NCI-H2081 treated with DMSO at 0.1 percent for 48 hours (cell line): ENCODE results near the gene NPR3.

Experiments
- DNase-seq: peaks from one replicate; lab custom pipeline; 2025; lab: John Stamatoyannopoulos, UW

Gene NPR3

DNA sequence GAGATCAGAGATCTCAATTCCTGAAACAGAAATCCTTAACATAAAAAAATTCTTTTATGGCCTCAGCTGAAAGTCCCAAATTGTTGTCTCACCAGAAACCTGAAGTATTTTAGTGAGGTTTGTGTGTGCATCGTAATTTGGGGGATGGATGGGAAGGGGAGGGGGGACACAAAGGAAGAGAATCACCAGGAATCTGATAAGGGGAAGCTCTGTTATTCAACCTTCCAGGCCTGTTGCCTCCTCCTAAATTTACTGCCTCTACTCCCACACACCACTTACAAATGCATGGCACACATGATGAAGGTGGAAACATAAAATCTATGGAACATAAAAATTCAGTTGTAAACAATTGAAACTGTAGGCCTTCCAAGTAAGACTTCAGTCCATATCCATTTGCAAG, 97.7 kb downstream of the NPR3 start:
- DNase-seq = no peak

DNA sequence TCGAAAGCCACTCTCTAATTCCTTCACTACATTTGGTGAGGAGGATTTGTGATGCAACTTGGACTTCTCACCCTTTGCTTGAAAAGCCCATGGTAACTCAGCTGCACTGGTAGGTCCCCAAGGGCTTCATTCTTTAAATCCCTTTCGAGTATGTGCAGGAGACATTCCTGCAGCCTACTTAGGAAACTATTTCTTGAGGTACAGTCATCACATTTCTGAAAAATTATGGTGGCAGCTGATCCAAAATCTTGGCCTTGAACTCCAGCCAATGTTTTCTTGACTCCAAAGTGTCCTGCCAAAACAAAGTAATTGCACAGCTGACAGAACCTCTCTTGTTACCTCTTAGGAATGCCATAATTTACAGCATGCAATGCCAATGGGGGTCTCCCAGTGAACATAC, 99.7 kb downstream of the NPR3 start:
- no peak for DNase-seq

DNA sequence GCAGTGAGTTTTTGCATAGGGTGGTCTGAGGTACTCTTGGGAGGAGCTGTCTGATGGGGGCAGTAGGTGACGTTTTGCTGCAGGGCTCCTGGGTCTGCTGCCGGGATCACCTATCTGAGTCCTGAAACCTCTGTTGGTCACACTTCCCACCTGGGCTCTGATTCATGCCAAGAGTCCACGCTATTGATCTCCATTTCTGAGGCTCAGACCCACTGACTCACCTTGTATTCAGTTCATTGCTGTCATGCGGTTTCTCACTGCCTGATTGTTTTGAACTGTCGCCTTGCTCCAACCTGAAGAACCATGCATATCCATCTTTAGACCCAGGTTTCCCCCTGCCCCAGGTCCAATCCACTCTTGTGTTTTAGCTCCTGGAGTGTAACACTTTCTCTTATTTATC, 101.3 kb downstream of the NPR3 start:
- no peak for DNase-seq

DNA sequence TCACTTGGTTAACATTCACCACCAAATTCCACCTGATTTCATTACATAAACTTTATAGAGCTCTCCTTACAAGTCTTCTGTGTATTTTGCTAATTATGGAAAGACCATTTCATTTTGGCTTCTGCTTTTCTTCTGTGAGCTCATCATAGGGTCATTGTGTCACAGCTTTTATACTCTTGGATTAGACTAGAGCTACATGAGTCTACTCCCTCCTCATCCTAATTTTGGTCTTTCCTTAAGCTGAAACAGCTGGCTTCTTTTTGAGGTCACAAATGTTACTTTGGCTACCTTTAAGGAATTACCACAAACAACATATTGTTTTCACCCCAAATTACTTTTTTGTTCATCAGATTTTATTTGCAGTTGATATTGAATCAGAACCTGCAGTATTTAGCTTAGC, 103.0 kb downstream of the NPR3 start:
- no peak for DNase-seq

DNA sequence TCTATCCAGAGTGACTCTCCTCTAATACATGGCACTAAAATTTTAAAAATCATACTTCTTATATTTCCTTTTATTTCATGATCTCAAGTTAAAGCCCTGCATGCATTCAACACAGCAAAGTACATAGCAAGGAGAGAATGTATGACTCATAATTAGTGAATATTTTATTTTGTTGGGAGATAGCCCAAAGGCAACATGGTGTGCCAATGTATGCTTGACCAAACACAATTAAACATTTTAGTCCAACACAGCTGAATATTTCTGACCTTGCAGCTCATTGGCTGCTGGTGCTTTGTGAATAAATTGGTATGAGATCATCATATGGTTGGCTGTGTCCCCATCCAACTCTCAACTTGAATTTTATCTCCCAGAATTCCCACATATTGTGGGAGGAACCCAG, 103.5 kb downstream of the NPR3 start:
- no peak for DNase-seq

DNA sequence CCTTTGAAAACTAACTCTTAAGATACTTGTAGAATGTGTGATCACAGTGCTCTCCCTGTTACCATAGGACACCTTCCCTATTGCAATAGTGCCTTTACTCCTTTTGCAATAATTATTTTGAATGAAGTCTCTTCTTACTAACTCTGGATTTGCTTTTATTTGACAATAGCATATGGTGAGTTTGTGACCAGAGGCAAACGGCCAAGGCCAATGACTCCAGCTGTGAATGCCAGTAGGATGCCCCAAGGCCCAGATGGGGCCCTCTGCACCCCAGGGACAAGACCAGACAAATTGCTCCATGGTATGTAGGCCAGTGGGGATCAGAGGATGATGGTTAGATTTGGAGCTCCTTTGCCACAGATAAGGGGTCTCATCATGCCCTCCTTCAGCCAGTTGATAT, 116.9 kb downstream of the NPR3 start:
- DNase-seq = no peak

DNA sequence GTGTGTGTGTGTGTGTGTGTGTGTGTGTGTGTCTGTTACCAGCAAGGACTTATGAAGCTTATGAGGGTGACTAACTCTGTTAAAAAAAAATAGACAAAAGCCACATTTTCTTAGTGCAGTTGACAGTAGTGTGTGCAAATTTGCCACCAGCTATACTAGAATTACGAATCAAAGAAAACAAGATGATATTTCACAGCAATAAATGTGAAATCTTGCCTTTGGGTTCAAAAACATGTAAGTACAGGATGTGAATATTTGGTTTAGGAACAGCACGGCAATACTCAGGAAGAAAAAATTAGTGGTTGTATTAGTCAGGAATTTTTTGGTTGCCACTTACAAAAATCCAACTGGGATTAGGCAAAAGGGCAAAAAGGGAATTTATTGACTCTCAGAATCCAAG, 117.4 kb downstream of the NPR3 start:
- no peak for DNase-seq

DNA sequence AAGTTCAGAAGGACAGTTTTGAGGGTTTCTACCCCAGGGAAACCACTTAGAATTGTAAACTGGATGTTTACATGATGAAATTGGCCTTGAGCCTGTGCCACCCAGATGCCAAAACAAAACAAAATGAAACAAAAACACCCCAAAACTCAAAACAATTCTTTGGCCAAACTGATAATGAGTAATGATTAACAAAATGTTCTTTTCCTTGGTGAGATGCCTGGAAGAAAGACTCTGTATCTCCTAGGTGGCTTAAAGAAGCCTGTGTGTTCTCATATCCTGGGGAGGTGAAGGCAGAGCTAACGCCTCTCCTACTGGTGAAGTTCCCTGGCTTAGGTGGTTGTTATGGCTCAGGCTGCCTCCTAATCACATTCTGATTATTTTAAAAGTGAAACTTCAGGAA, 120.5 kb downstream of the NPR3 start:
- no peak for DNase-seq

DNA sequence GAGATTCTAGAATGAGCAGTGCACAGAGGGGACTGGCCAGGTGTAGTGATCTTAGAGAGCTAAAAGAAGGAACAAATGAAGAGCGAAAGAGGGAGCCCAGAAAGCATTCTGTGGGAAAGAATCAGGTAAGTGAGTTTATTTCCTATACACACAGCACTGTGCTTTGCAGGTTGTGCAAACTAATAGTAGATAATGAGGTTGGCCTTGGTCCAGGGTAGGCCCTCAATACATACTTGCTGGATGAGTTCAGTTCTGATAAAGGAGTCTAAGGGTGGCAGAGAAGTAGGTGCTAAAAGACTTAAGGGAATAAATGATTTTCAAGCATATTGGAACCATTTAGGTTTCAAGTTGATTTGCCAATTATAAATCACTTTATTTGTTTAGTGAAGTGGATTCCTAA, 122.0 kb downstream of the NPR3 start:
- DNase-seq = no peak

DNA sequence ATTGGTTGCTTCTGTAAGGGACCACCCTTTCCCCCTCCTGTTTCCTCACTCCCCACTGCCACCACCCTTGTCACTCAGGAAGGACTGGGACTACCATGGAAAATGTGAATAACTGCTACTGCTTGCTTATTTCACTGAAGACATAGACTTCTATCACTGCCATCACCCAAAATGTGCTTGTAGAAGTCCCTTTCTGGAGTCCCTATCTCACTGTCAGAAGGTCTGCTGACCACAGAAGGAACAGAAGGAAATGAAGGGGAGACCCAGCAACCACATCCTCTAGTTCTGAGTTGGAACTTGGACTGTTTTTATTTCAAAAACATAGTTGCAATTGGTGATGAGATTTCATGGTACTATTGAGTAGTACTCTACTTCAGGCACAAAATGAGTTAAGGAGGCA, 122.5 kb downstream of the NPR3 start:
- no peak for DNase-seq

DNA sequence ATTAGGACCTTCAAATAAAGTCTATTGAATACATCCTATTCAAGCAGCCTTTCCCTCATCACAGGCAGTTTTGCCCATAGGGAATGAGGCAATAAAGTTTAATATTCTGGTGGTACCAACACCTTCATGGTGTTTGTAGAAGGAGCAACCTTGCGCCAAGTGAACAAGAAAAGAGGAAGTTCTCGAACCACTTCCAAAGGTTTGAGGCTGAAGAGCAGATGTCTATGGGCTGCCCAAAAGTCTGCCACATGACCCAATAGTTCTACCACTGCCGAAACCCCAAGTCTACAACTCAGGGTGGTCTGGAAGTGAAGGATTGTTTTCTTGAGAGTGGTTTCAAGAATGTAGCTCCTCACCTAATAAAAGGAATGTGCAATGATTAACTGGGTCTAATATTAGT, 123.1 kb downstream of the NPR3 start:
- DNase-seq = no peak

DNA sequence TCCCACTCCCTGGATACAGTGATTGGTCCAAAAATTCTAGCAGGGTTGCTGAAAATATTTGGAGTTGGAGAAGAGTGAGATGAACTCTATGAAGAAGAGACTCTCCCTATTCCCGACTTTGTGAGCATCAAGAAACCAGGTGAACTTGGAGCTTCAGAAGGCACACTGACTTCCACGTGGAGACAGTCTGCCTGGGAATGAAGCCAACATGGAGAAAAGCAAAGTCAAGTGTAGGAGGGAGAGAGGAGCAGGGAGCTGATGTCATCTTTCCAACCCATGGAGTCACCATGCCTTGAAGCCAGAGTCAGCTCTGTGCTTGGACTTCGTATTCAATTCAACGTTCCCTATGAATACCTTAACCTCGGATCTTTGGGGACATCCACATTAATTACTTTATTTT, 125.1 kb downstream of the NPR3 start:
- no peak for DNase-seq

DNA sequence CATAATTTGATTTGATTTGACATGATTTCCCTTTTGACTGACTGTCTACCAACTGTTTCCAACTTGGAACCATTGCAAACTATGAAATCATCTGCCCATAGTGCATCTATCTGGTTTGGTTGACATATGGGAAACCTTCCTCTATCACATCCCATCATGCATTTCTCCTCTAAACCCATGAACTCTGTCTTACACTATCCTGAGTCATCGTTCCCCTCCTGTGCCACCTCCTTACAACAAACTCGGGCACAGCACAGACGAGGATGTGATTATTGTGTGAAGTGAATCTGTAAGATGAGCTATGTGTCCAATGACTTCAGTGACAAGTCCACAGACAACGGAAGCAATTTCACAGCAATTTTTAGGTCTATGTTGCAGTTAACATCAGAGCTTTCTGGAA, 126.1 kb downstream of the NPR3 start:
- no peak for DNase-seq

DNA sequence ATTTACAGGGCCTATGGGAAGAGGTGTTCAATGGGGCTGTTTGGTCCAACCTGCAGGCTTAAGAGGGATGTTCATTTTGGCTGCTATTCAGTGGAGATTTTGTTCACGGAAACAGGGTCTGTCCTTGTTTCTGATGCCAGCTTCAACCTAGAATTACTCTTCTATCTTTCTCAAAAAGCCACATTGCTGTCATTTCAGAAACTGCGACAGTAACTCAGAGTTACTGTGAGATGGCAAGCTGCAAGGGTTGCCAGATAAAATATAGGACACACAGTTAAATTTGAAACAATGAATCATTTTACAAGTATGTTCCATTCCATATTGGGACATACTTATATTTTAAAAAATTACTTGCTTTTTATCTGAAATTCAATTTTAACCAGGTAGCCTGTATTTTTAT, 128.0 kb downstream of the NPR3 start:
- DNase-seq = no peak

DNA sequence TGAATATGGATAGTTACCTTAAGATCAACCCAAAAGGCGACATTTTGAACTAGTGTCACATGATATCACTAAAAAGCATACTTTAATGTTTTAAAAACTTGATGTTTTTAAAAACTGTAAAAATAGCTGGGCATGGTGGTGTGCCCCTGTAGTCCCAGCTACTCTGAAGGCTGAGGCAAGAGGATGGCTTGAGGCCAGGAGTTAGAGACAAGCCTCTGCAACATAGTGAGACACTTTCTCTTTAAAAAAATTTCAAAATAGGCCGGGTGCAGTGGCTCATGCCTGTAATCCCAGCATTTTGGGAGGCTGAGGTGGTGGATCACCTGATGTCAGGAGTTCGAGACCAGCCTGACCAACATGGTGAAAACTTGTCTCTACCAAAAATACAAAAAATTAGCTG, 129.5 kb downstream of the NPR3 start:
- DNase-seq = no peak
